NCI-H2196 (cell line): Measurements from ENCODE around the gene RCBTB1.
"Not testable (repeated sequence)": the region's sequence is repeated elsewhere in the genome, so short reads cannot be mapped to it uniquely, and the experiment has no call there.

Experiments used
- DNase-seq: peaks from one replicate; lab custom pipeline; 2025; ENCODE audit not compliant: unreplicated experiment; lab: John Stamatoyannopoulos, UW

Gene RCBTB1

GRCh38 chr13:49585220-49586157 lies at the start of gene RCBTB1:
Gene RCBTB1 (minus strand): TSS chr13:49585558. CDS start chr13:49567279, 18,279 bp downstream.
- peak; percentile 45 for DNase-seq

DNA sequence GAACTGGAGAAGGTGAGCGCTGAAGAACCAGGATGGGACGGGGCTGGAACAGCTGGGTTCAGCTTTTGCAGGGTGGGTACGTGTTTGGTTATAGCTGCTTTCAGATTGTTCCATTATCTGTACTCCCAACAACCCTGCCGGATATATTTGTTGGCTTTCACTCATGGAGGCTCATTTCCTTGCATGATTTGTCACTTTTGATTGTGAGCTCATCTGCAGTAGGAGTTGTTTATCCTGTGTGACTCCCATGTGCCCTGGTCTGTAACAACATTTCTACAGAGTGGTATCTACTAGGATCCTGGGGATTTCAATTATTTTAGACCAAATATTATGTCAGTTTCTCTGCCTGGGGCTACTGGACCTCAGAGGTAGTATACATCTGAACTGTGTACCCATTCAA lies 48.4 kb upstream of the RCBTB1 start:
- no peak for DNase-seq

DNA sequence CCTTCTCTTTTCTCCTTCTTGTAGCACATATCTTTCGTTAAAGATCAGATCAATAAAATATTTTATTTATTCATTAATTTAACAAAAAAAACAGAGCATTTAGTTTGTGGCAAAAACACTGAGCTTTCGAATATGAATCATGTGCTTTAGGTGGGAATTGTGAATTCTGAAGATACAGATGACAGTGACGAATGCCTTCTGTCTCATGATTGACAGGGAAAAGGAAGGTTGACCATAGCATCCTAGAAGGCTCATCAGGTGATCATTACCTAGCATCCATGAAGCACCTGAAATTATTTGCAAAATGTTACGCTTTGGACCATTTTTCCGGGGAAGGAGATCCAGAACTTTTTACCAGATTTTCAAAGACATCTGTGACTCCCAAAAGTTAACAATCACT lies 46.8 kb upstream of the RCBTB1 start:
- no peak for DNase-seq

DNA sequence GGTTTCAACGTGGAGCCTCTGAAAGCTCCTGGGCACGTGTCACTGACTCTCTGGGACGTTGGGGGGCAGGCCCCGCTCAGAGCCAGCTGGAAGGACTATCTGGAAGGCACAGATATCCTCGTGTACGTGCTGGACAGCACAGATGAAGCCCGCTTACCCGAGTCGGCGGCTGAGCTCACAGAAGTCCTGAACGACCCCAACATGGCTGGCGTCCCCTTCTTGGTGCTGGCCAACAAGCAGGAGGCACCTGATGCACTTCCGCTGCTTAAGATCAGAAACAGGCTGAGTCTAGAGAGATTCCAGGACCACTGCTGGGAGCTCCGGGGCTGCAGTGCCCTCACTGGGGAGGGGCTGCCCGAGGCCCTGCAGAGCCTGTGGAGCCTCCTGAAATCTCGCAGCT lies 45.2 kb upstream of the RCBTB1 start:
- DNase-seq, result no peak

GRCh38 chr13:49629947-49630346 lies 44.6 kb upstream of the RCBTB1 start:
- no peak for DNase-seq

- no peak for DNase-seq
Observed at GRCh38 chr13:49629196-49629938, 44.0 kb upstream of the RCBTB1 start.

GRCh38 chr13:49627831-49628652 lies 42.7 kb upstream of the RCBTB1 start, which contains the start of gene ARL11:
Gene ARL11 (plus strand): TSS chr13:49628507. CDS start chr13:49630448, 1,941 bp downstream.
- DNase-seq, result no peak

- DNase-seq, result peak; percentile 1
Observed at GRCh38 chr13:49625392-49626079, 40.2 kb upstream of the RCBTB1 start.

GRCh38 chr13:49624229-49624628 lies 38.9 kb upstream of the RCBTB1 start:
- no peak for DNase-seq

GRCh38 chr13:49622174-49622946 lies 37.0 kb upstream of the RCBTB1 start:
- DNase-seq, result no peak

- DNase-seq, result no peak
Observed at GRCh38 chr13:49620170-49620621, 34.8 kb upstream of the RCBTB1 start.

- DNase-seq, result no peak
Observed at GRCh38 chr13:49616676-49617065, 31.3 kb upstream of the RCBTB1 start.

- DNase-seq, result no peak
Observed at GRCh38 chr13:49615836-49616675, 30.7 kb upstream of the RCBTB1 start.

- not testable (repeated sequence) for DNase-seq
Observed at GRCh38 chr13:49612042-49612441, 26.7 kb upstream of the RCBTB1 start.

DNA sequence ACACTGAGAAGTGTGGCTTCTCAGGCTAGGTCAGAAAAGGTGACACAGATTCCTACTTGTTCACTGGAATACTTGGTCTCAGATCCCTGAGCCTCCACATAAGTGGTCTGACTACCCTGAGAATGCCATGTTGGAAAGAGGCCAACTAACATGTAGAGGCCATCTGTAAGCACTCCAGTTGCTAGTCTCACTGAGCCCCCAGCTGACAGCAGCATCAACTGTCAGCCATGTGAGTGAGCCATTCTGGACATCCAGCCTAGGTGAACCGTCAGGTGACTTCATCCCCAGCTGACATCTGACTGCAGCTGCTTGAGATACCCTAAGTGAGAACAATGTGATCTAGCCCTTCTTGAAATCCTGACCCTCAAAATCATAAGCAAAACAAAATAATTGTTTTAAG lies 24.8 kb upstream of the RCBTB1 start:
- peak; percentile 2 for DNase-seq

GRCh38 chr13:49608651-49609331 lies 23.4 kb upstream of the RCBTB1 start:
- no peak for DNase-seq

DNA sequence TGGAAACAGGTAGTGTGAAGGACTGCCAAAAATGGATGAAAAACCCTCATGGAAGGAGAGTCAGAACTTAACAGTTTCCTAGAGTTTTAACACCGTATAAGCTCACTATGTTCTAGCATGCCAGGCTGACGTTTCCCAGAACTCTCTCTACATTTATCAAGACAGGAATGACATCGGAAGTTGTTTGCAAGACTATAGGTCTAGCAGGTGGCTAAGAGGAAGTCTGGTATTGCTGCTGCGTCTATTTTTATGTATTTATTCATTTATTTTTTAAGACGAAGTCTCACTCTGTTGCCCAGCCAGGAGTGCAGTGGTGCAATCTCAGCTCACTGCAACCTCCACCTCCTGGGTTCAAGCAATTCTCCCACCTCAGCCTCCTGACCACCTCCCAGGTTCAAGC lies 22.4 kb upstream of the RCBTB1 start:
- no peak for DNase-seq
